ENCODE results near the gene BRAF.

- TF ChIP-seq, protein P1, sequence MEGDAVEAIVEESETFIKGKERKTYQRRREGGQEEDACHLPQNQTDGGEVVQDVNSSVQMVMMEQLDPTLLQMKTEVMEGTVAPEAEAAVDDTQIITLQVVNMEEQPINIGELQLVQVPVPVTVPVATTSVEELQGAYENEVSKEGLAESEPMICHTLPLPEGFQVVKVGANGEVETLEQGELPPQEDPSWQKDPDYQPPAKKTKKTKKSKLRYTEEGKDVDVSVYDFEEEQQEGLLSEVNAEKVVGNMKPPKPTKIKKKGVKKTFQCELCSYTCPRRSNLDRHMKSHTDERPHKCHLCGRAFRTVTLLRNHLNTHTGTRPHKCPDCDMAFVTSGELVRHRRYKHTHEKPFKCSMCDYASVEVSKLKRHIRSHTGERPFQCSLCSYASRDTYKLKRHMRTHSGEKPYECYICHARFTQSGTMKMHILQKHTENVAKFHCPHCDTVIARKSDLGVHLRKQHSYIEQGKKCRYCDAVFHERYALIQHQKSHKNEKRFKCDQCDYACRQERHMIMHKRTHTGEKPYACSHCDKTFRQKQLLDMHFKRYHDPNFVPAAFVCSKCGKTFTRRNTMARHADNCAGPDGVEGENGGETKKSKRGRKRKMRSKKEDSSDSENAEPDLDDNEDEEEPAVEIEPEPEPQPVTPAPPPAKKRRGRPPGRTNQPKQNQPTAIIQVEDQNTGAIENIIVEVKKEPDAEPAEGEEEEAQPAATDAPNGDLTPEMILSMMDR (IDR thresholded peaks at IDR 0.05): no peak
- TF ChIP-seq POLR2A (IDR thresholded peaks at IDR 0.05; ENCODE audit: low read depth): no peak
- no peak for TF ChIP-seq POLR2AphosphoS5 (IDR thresholded peaks at IDR 0.05)
Measured at GRCh38 chr7:140896996-140897395, 27.7 kb downstream of the BRAF start.
